ENCODE measurements around the gene SRPK2. TPM values are rescaled to one million over a fixed set of nuclear protein-coding genes. Genes with fewer than 3 reads are reported as not detected.
"Not testable (repeated sequence)": the region's sequence is repeated elsewhere in the genome, so short reads cannot be mapped to it uniquely, and the experiment has no call there.

The SRPK2 gene
- polyA plus RNA-seq (ENCODE audit: insufficient read length) = 34.9 TPM

DNA sequence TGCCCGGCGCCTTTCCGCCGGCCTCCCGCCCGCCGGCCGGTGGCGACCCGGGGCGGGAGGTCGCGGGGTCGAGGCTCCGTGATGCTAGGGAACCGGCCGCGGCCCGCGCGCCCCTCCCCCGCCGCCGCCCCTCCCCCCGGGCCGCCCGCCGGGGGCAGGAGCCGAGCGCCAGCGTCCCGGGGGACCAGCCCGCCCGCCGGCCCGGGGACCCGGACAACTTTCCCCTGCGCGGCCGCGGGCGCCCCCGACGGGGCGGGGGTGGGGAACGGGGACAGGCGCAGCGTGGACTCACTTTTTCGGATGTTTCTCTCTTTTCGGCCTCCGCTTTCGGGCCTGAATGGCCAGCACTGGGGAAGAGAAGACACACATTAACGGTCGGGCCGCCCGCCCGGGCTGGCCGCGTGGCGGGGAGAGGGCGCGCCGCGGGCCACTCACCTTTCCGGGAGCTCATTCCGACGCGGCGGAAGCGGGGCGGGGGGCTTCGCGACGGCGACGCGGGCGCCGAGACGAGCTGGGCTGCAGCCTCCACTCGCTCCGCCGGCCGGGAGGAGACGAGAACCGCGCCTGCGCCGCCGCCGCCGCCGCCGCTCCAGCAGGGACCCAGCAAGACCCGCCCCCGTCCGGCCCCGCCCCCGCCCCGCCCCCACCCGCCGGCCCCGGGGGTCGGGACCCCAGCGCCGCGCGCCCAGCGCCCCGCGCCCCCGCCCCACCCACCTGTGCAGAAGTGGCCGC, at the start of gene SRPK2:
Gene SRPK2, minus strand, starts transcription at position 566 of the 732 bp plus-strand sequence.
- no peak for DNase-seq (ENCODE audit: low read depth)

DNA sequence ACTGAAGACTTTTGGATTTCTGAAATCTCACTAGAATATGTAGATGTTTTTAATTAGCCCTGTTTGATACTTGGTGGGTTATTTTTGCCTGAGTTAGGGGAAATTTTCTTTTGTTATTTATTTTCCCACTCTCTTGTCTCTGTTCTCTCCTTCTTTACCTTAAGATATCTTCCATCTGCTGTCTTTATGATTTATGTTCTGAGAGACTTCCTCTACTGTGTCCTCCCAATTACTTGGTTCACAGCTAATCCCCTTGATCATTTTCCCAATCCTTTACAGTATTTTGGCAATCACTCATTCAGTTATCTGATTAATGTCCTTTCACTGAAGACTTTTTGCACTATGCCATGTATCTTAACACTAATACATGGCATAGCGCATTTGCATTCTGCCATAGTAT, 49.5 kb upstream of the SRPK2 start:
- no peak for DNase-seq (ENCODE audit: low read depth)

DNA sequence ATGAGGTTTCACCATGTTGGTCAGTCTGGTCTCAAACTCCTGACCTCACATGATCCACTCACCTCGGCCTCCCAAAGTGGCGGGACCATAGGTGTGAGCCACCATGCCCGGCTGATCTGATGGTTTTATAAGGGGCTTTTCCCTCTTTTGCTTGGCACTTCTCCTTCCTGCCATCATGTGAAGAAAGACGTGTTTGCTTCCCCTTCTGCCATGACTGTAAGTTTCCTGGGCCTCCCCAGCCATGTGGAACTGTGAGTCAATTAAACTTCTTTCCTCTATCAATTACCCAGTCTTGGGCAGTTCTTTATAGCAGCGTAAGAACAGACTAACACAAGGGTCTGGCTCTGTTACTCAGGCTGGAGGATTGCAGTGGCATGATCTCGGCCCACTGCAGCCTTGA, 48.6 kb upstream of the SRPK2 start:
- not testable (repeated sequence) for DNase-seq (ENCODE audit: low read depth)

DNA sequence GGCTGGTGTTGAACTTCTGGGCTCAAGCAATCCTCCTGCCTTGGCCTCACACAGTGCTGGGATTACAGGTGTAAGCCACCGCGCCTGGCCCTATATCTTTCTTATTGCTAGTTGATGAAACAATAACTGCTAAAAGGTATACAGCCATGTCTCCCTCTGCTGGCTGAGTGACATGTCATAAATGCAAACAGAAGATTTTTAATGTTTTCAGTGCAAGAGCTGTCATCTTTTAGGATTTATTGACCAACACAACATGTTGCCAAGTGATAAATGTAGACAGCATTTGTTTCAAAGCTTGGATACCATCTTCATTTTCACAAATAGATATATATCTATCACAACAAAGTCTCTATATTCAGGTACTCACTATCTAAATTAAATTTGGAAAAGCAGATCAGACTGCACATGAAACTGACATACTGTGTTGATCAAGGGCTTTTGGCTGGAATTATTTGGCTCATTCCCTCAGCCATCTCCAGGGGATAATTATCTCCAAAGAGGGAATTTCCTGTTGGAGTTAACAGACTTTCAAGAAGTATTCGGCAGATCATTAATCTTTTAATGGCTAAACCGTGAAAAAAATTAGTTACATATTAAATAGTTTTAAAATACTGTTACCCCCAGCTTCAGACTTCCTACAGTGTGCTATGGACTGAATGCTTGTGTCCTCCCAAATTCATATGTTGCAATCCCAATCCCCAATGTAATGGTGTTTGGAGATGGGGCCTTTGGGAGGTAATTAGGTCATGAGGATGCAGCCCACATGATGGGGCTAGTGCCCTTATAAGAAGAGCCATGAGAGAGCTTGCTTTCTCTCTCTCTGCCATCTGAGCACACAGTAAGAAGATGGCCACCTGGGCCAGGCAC, 41.3 kb upstream of the SRPK2 start:
- no peak for DNase-seq (ENCODE audit: low read depth)

DNA sequence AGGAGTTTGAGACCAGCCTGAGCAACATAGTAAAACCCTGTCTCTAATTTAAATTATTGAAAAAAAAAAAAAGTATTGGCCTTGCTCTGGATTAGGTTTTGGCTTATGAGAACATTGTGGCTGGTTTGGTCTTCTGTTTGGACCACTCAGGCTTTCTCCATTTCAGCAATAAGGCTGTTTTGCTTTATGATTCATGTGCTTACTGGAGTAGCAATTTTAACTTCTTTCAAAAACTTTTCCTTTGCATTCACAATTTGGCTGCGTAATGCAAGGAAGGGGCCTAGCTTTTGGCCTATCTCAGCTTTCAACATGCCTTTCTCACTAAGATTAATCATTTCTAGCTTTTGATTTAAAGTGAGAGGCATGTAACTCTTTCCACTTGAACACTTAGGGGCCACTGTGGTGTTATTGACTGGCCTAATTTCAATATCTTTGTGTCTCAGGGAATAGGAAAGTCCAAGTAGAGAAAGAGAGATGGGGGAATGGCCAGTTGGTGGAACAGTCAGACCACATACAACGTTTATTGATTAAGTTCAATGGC, 38.0 kb upstream of the SRPK2 start:
- DNase-seq (ENCODE audit: low read depth) = no peak

DNA sequence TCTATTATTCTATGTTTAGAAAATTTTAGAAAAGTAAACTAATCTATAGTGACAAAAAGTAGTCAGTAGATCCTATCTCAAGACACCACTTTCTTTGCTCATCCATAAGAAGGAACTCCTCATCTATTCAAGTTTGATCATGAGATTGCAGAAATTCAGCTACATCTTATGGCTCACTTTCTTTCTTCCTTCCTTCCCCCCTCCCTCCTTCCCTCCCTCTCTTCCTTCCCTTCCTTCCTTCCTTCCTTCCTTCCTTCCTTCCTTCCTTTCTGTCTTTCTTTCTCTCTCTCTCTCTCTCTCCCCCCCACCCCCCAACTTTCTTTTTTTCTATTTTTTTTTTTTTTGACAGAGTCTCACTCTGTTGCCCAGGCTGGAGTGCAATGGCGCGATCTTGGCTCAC, 35.3 kb upstream of the SRPK2 start:
- DNase-seq (ENCODE audit: low read depth) = no peak

DNA sequence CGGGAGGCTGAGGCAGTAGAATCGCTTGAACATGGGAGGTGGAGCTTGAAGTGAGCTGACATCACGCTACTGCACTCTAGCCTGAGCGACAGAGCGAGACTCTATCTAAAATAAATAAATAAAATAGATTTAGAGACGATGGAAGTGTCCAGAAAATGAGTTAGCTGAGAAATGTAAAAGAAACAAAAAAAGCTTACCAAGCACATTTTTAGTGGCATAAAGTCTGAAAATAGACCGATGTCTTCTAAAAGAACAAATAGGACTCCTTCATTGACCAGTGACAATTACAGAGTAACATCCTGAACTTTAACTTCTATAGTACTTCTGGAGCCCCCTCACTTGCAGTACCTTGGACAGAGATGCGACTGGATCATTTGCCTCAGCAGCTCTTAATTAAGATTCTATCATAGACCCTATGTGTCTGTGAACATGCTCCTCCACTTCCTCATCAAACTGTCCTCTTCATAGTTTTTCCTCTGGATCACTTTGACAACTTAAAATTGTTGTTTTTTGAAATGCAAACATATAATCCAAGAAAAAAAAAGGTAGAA, 25.2 kb upstream of the SRPK2 start:
- DNase-seq (ENCODE audit: low read depth) = no peak

DNA sequence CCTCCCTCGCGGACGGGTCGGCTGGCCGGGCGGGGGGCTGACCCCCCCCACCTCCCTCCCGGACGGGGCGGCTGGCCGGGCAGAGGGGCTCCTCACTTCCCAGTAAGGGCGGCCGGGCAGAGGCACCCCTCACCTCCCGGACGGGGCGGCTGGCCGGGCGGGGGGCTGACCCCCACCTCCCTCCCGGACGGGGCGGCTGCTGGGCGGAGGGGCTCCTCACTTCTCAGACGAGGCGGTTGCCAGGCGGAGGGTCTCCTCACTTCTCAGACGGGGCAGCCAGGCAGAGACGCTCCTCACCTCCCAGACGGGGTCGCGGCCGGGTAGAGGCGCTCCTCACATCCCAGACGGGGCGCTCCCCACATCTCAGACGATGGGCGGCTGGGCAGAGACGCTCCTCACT, 22.1 kb upstream of the SRPK2 start:
- not testable (repeated sequence) for DNase-seq (ENCODE audit: low read depth)

DNA sequence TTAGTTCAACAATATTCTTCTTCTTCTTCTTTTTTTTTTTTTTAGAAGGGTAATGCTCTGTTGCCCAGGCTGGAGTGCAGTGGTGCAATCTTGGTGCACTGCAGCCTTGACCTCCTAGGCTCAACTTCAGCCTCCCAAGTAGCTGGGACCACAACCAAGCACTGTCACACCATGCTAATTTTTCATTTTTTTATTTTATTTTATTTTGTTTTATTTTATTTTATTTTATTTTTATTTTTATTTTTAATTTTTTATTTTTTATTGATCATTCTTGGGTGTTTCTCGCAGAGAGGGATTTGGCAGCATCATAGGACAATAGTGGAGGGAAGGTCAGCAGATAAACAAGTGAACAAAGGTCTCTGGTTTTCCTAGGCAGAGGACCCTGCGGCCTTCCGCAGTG, 21.1 kb upstream of the SRPK2 start:
- DNase-seq (ENCODE audit: low read depth) = not testable (repeated sequence)

DNA sequence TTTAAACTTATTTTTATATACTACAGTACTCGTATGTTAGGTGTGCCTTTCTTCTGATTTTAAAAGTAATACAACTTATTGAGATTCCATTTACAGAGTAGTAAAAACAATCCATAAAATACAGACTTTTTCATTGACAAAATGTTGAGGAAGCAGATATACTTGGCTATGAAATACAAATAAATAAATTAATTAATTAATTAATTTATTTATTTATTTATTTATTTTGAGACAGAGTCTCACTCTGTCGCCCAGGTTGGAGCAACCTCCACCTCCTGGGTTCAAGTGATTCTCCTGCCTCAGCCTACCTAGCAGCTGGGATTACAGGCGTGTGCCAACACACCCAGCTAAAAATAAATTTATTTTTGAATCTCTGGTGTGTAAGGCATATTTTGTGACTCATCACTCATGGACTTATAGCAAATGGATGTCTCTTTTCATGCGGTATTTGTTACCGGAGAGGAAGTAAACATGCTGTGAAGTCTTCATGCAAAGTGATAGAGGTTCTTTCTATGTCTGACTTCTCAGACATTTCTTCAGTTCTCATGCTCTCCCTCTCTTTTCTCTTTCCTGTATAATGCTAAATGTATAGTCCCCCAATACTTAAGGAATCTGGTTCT, 20.2 kb upstream of the SRPK2 start:
- no peak for DNase-seq (ENCODE audit: low read depth)

DNA sequence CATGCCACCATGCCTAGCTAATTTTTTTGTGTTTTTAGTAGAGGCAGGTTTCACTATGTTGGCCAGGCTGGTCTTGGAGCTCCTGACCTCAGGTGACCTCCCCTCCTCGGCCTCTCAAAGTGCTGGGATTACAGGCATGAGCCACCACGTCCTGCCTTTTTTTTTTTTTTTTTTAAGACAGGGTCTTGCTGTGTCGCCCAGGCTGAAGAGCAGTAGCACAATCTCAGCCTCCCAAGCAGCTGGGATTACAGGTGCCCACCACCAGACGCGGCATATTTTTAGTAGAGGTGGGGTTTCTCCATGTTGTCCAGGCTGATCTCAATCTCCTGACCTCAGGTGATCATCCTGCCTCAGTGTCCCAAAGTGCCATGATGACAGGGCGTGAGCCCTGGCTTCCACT, 14.4 kb upstream of the SRPK2 start:
- no peak for DNase-seq (ENCODE audit: low read depth)

DNA sequence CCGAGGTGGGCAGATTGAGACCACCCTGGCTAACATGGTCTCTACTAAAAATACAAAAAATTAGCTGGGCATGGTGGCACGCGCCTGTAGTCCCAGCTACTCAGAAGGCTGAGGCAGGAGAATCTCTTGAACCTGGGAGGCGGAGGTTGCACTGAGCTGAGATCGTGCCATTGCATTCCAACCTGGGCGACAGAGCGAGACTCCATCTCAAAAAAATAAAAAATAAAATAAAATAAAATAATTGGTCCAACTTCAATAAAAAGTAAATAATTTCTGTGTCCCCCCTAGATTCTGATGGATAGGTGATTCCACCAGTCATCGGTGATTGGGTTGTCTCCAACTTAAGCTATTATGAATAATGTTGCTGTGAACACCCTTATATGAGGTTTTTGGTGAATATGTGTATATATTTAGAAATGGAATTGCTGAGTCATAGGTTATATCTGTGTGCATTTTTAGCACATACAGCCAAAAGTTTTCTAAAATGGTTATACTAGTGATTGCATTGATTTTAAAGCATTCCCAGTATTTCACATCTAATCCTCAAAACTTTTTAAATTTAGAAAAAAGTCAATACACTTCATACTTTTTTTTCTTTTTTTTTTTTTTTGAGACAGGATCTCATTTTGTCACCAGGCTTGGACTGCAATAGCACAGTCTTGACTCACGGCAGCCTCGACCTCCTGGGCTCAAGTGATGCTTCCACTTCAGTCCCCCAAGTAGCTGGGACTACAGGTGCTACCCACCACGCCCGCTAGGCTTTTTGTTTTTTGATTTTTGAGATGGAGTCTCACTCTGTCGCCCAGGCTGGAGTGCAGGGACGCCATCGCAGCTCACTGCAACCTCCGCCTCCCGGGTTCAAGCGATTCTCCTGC, 13.7 kb upstream of the SRPK2 start:
- no peak for DNase-seq (ENCODE audit: low read depth)

DNA sequence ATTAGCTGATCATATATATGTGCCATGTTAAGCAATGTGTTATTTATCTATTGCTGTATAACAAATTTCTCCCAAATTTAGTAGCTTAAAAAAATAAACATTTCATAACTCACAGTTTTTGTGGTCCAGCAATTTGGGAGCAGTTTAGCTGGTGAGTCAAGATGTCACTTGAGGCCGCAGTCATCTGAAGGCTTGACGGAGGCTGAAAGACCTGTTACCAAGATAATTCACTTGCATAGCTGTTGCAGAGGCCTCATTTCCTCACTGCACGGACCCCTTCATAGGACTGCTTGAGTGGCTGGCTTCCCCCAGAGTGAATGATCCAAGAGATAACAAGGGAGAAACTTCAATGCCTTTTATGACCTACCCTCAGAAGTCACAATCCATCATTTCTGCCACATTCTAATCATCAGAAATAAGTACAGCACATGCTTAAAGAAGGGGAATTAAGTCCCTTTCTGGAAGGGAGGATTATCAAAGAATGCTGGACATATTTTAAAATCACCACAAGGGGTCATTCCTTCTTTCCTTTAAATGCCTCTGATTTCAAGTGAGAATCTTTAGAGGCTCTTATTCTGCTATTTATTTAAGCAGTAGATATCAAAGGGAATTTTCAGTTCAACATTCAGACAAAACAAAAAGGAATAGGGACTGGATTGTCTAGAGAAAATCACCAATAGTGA, 10.5 kb upstream of the SRPK2 start:
- DNase-seq (ENCODE audit: low read depth) = no peak

DNA sequence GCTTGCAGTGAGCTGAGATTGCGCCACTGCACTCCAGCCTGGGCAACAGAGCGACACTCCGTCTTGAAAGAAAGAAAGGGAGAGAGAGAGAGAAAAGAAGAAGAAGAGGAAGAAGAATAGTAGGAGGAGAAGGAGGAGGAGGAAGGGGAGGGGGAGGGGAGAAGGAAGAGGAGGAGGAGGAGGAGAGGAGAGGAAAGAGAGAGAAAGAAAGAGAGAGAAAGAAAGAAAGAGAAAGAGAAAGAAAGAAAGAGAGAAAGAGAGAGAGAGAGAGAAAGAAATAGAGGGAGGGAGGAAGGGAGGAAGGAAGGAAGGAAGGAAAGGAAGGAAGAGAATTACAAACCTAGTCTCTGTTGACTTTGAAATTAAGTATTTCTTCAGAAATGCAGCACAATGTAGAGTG, 7.8 kb upstream of the SRPK2 start:
- DNase-seq (ENCODE audit: low read depth) = no peak

DNA sequence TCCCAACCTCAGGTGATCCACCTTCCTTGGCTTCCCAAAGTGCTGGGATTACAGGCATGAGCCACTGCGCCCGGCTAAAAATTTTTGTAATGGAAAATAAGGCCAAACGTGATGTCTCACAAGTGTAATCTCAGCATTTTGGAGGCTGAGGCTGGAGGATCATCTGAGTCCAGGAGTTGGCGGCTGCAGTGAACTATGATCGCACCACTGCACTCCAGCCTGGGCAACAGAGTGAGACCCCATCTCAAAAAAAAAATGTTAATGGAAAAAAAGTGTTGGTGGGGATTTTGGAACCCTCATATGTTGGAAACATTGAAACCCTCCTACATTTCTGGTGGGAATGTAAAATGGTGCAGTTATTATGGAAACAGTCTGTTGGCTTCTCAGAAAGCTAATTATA, 2.7 kb upstream of the SRPK2 start:
- DNase-seq (ENCODE audit: low read depth) = no peak

DNA sequence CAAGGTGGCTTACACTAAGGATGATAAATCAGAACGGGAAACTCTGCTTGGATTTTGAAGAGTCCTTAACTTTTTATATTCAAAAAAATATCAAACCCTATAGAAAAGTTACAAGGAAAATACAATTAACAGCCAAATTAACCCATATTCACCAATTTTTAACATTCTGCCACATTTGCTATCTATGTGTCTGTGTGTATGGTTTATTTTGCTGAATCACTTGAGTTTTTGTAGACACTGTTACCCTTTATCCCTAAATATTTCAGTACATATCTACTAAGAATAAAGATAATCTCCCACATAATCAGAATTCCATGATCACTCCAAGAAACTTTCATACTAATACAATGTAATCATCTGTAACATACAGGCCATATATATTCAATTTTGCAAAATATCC, 1.2 kb upstream of the SRPK2 start:
- no peak for DNase-seq (ENCODE audit: low read depth)

DNA sequence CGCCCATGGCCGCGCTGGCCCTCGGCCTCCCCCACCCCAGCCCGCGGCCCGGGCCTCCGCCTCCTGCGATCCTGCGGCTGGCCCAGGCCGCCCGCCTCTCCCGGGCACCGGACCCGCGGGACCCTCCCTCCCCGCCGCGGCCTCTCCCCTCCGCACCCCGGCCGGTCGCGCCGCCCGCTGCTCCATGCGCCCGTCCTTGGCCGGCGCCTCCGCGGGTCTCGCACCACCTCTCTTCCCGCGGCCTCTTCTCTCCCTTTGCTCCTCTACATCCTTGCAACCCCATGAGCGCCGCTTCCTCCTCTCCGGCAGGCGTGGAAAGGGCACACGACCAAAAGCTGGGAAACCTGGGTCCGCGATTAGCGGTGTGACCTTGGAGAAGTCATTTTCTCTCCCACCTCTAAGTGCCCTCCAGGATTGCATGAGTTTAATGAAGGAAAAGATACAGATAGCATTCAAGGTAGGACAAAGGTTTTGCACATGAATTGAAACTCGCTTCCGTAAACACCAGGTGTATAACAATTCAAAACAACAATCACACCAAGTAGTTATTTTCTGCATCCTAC, 448 bp upstream of the SRPK2 start:
- no peak for DNase-seq (ENCODE audit: low read depth)

DNA sequence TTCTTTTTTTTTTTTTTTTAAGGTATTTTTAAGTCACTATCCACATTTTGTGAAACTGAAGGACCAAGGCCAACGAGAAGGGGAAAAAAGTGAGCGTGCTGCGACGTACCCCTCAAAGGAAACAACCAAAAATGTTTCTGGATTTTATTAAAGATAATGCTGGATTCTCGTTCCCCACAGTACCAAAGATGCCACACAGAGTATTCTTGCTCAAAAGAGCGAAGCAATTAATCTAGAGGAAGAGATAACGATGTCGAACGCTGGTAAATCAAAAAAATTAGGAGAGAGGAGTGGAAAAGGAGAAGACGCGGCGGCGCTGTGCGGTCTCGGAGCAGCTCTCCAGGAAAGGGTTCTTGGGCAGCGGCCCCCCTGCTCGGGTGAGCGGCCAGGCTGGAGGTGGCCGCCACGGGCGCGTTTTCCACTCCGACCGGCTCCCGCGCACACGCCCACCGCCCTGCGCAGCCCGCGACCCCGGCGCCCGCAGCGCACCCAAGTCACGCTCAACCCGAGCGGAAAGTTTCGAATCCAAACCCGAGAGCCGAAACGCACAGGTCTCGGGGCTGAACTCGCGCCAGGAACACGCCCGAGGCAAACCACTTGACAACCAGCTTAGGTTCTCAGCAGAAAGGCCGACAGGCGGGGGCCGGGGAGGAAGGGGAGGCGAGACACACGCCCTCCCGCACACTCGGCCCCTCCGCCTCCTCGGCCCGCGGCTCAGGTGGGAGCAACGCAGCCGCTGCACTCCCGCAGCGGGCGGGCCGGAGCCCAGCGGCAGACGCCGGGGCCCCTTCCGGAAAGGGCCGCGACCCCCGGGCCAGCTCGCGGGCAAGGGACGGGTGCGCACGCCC, 989 bp downstream of the SRPK2 start:
- no peak for DNase-seq (ENCODE audit: low read depth)

DNA sequence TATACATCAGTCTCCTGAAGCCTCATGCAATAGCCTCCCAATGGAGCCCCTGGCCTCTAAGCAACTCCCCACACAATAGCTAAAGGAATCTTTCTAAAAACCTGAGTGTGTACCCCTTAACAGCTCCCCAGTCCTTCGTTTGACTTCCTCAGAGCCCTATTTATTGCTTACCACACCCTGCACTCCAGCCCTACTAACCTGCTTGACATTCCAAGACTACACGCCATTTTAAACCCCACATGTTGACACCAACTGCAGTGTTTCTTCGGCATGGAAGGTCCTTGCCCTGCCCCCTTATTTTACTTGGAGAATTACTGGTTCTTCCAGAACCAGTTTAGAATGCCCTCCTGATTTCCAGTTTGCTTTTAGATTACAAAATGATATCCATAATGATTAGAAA, 10.8 kb downstream of the SRPK2 start:
- DNase-seq (ENCODE audit: low read depth) = no peak
